Subcutaneous adipose tissue (tissue), 4 donors: ENCODE data around the gene SPAG17. TPM values are rescaled to one million over a fixed set of nuclear protein-coding genes. Genes with fewer than 3 reads are reported as not detected.

Source experiments
- CTCF ChIP-seq: fragments of 450-650 bp; IDR thresholded peaks from one replicate; pipeline ENCODE4 v1.5.1; 2016; ENCODE audit warnings: low read depth, mild to moderate bottlenecking, control low read depth, antibody characterized with exemption, moderate library complexity
- total RNA-seq, 4 donors: library from RNA; depleted of rRNA; stranded (reverse); fragments of >200 nt; gene quantifications; one replicate each; pipeline ENCODE4 v1.1.0, GENCODE V29; 2016

Gene SPAG17
- total RNA-seq, 4 donors from 2014 or later, result 0.82 to 2.7 (median 1.6) TPM

- no peak for TF ChIP-seq CTCF
Observed at GRCh38 chr1:118100686-118101514, 84.1 kb downstream of the SPAG17 start.

GRCh38 chr1:118099686-118100085 is 85.3 kb downstream of the SPAG17 start:
- TF ChIP-seq CTCF, result no peak

- no peak for TF ChIP-seq CTCF
Observed at GRCh38 chr1:118097622-118098348, 87.2 kb downstream of the SPAG17 start.

GRCh38 chr1:118093017-118093416 is 92.0 kb downstream of the SPAG17 start:
- TF ChIP-seq CTCF, result no peak

- no peak for TF ChIP-seq CTCF
Observed at GRCh38 chr1:118090130-118090529, 94.9 kb downstream of the SPAG17 start.

- no peak for TF ChIP-seq CTCF
Observed at GRCh38 chr1:118085365-118085764, 99.7 kb downstream of the SPAG17 start.

- TF ChIP-seq CTCF, result no peak
Observed at GRCh38 chr1:118084400-118084799, 100.6 kb downstream of the SPAG17 start.
